OCI-LY1 (cell line): ENCODE data around the gene FCN1.

Experiments
- EZH2 ChIP-seq: fragments of 200-600 bp; sonication (generic), shearing (Covaris generic); IDR thresholded peaks from 2 replicates; pipeline ENCODE4 v1.8.0; 2017; ENCODE audit warnings: borderline replicate concordance, mixed run types, mild to moderate bottlenecking, antibody characterized with exemption, low read length, moderate library complexity, mixed read lengths
- TF ChIP-seq, protein P1 (sequence below): fragments of 200-600 bp; sonication (generic), shearing (Covaris generic); IDR thresholded peaks from 2 replicates; pipeline ENCODE4 v1.5.1; 2017; ENCODE audit warnings: mild to moderate bottlenecking, antibody characterized with exemption, low read length, moderate library complexity, mixed read lengths

DNA sequence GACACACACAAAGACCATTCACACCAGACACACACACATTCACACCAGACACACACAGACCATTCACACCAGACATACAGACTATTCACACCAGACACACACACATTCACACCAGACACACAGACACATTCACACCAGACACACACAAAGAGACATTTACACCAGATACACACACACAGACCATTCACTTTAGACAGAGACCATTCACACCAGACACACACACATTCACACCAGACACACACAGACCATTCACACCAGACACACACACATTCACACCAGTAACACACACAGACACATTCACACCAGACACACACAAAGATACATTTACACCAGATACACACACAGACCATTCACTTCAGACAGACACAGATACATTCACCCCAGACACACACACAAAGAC, 29.0 kb upstream of the FCN1 start:
- TF ChIP-seq EZH2: no peak
- TF ChIP-seq, protein P1, sequence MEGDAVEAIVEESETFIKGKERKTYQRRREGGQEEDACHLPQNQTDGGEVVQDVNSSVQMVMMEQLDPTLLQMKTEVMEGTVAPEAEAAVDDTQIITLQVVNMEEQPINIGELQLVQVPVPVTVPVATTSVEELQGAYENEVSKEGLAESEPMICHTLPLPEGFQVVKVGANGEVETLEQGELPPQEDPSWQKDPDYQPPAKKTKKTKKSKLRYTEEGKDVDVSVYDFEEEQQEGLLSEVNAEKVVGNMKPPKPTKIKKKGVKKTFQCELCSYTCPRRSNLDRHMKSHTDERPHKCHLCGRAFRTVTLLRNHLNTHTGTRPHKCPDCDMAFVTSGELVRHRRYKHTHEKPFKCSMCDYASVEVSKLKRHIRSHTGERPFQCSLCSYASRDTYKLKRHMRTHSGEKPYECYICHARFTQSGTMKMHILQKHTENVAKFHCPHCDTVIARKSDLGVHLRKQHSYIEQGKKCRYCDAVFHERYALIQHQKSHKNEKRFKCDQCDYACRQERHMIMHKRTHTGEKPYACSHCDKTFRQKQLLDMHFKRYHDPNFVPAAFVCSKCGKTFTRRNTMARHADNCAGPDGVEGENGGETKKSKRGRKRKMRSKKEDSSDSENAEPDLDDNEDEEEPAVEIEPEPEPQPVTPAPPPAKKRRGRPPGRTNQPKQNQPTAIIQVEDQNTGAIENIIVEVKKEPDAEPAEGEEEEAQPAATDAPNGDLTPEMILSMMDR: no peak
